ENCODE data around the gene HS2ST1.
"Not testable (repeated sequence)": the region's sequence is repeated elsewhere in the genome, so short reads cannot be mapped to it uniquely, and the experiment has no call there.

The HS2ST1 gene

DNA sequence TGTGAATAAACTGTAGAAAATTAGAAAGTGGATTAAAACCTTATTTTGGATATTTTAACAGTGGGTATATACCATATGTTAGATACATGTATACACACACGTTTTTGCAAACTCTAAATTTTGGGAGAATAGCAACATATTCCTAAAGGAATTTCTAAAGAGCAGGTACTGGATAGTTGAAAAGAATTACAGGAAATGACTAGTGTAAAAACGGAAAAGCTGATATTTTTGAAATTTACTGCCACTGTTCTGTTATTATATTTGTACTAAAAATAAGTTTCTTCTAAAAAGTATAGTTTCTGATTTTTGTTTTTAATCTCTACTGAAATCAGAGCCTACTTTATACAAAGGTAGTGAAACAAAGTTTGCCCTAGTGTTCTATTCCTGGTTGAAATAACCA, 114.1 kb downstream of the HS2ST1 start:
- DNase-seq: no peak

DNA sequence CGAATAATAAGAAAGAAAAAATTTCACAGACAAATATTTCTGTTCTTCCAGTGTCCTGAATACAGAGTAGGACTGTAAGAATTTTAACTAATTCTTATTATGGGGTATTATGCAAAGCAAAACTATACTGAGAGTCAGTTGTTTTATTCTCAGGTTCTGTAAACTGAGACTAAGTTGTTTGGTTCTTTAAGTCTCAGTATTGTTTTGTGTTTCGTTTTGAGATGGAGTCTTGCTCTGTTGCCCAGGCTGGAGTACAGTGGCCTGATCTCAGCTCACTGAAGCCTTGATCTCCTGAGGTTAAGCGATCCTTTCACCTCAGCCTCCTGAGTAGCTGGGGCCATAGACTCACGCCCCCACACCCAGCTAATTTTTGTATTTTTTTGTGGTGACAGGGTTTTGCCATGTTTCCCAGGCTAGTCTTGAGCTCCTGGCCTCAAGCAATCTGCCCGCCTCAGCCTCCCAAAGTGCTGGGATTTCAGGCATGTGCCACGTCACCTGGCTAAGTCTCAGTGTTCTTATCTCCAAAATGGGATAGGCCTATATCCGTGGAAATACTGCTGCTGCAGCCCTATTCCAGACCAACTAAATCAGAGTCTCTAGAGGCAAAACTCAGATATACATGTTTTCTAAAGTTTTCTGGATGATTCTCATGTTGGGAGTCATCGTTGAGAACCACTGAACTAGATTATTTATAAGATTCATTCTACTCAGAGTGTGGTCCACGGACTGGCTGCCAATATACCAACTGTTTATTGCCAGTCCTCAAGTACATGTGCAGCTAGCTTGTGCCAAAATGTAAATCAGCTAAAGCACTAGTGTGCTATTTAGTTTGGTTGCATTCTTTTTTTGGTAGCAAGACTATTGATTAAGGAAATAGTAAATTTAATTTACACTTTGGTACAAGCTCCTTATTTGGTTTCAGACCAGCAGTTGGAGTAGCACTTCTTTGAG, 116.6 kb downstream of the HS2ST1 start:
- no peak for DNase-seq

- no peak for DNase-seq
Observed at GRCh38 chr1:87034351-87034750, 119.9 kb downstream of the HS2ST1 start.

DNA sequence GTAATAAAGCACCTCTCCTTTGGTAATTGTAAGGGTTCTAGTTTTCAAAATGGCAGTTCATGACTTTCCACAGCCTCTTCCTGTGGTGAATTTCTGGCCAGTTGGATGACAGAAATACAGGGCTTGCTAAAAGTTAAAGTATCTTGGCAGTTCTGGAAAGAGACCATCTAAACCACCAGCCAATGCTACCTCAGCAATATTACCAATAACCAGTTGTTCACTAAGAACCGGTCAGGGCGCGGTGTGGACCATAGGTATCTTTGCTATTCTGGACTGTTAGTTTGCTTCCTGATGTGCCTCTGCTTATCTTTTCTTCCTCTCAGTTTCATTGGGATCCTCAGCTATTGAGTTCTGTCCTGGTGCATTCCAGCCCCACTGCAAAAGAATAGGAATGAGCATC, 124.7 kb downstream of the HS2ST1 start:
- DNase-seq: no peak

GRCh38 chr1:87042111-87042811, 127.8 kb downstream of the HS2ST1 start:
- DNase-seq: no peak

- no peak for DNase-seq
Observed at GRCh38 chr1:87044424-87044823, 130.0 kb downstream of the HS2ST1 start.

DNA sequence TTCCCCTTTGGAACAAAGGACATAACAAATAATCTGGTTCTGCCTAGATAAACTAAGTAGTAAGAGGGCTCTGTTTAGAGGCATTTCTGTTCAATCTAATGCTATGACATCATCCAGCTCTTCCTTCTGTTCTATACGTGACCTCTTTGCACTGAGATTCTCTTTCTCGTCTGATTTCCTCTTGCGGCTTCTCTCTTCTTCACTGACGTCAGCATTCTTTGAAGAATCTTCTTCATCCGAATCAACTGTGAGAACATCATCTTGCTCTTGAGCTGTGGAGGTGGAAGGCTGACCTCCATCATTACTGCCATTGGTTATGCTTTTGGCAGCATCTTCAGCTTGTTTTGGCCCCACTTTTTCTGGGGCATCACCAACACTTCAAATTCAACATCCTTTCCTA, 130.4 kb downstream of the HS2ST1 start:
- DNase-seq: no peak

- no peak for DNase-seq
Observed at GRCh38 chr1:87045761-87046304, 131.4 kb downstream of the HS2ST1 start.

- no peak for DNase-seq
Observed at GRCh38 chr1:87046951-87047350, 132.5 kb downstream of the HS2ST1 start.

GRCh38 chr1:87048237-87048636, 133.8 kb downstream of the HS2ST1 start:
- DNase-seq: no peak

- DNase-seq: no peak
Observed at GRCh38 chr1:87051965-87052364, 137.5 kb downstream of the HS2ST1 start.

GRCh38 chr1:87052400-87052799, 138.0 kb downstream of the HS2ST1 start:
- DNase-seq: no peak

DNA sequence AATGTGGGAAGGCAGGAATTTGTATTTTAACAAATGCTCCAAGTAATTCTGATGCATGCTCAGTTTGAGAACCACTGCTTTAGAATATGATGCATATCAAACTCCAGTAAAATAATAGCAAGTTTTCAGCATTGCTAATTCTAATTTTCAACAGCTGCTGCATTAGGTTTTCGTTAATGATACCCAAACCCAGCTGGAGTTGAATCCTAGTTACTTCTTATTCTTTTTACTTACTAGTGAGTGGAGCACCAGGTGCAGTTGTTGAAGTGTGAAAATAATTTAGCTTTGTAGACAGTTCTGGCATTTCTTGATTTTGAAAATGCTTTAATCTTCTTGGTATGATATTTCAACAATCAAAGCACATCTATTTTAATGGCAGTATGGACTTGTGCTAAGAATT, 138.5 kb downstream of the HS2ST1 start:
- no peak for DNase-seq

DNA sequence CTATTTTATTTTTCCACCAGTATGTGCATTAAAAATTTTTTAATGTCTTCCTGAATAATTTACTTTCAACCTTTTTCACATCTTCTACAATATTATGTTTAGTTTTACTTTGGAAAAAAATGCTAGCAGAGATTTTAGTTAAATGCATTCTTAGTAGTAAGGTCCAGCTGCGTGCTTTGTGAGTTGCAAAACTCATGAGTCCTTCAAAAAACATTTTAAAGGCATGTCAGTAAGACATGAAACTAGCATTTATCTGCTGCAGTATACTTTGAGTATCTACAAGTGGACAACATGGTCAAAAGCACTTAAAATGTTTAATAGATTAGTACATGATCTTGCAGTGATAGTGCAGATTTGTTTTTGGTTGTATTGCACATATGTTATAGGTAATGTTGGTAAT, 139.0 kb downstream of the HS2ST1 start:
- DNase-seq: no peak

DNA sequence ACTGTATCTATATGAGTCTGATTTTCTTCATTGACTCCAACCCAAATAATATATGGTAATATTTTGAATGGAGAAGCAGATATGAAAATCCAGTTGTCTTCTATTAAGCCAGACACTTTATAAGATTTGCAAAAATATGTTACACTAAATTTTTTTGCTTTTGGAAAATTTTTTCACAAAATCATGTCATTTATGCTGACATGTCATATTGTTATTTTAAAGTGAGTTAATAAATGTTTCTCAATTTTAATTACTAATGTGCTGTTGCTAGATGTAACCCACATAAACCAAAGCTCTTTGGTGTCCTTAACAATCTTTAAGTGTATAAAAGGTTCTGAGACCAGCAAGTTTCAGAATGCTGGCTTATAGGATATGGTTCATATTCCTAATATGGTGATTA, 142.5 kb downstream of the HS2ST1 start:
- no peak for DNase-seq

GRCh38 chr1:87058343-87058649, 143.9 kb downstream of the HS2ST1 start:
- no peak for DNase-seq

DNA sequence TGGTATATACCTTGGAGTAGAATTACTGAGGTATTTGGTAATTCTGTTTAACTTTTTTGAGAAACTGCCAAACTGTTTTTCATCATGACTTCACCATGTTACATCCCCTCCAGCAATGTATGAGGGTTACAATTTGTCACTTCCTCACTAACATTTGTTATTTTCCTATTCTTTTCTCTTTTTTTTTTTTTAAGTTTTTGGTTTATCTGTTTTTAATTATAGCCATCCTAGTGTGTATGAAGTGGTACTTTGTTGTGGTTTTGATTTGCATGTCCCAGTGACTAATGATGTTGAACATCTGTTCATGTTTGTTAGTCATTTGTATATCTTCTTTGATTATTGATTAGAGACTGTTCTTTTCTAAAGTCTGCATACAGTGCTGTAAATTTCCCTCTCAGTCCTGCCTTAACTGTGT, 147.3 kb downstream of the HS2ST1 start:
- no peak for DNase-seq

GRCh38 chr1:87062687-87063086, 148.3 kb downstream of the HS2ST1 start:
- DNase-seq: no peak

DNA sequence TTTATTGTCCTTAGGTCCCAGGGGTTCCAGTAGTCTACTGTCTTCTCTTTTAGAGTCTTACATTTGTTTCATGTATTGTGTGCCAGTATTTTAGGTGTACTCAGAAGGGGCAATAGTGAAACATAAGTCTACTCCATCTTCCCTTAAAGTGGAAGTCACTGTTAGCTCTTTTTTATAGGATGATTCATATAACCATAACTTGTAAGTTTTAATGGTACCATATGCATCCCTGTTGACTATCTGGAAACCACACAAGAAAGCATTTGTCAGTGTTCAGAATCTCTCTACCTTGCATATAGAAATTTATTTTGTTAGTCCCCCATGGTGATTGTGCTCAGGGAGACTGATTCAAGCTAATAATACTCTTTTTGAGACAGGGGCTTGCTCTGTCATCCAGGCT, 149.9 kb downstream of the HS2ST1 start:
- DNase-seq: no peak

DNA sequence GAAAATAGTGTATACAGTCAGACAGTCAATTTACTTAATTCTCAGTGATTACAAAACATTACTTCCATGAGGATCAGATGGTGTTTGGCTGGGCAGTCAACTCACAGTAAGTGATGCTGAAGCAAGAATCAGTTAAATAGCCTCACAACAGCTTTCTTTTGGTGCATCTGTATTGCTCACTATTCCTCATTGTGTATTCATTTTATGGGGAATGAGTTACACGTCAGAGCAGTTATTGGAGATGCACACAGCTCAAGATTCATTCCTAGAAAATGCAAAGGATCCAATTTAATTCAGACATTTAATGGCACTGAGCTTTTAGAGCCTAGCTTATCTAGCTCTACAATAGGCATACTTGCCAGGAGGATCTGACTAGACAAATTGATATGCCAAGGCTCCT, 150.6 kb downstream of the HS2ST1 start:
- no peak for DNase-seq

GRCh38 chr1:87066708-87067107, 152.3 kb downstream of the HS2ST1 start:
- not testable (repeated sequence) for DNase-seq

DNA sequence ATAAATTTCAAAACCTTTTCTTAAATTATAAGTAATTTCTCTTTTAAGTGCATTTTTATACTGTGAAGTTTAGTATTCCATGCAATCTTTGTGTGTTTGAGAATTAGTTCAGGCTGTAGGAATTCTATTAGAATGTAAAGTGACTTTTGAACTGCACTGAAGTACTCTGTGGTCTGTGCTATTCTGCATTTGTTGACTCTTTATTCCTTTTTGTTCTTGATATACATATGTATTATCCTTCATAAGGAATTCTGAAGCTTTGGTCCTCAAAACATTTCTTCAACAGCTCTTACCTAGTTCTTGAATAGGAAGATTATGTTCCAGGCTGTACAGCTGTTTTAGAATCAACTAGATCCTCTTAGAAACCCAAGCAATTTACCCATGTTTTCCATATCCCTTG, 158.0 kb downstream of the HS2ST1 start:
- DNase-seq: no peak

DNA sequence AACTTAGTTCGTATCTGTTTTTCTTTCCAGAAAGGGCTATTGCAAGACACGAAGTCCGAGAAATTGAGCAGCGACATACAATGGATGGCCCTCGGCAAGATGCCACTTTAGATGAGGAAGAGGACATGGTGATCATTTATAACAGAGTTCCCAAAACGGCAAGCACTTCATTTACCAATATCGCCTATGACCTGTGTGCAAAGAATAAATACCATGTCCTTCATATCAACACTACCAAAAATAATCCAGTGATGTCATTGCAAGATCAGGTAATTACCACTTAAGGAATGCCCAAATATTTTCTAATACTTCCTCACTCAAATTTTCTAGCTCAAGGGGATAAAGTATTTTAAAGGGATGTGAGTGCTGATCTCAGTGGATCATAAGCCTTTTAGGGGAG, 158.5 kb downstream of the HS2ST1 start:
- DNase-seq: no peak
